ENCODE data around the gene MINDY4. TPM values are rescaled to one million over a fixed set of nuclear protein-coding genes. Genes with fewer than 3 reads are reported as not detected.

The MINDY4 gene
- total RNA-seq, 4 donors from 2014 or later, result 4.6 to 14.1 (median 6.8) TPM

- DNase-seq, result no peak
- Histone ChIP-seq H3K4me3 (no peak overlapping the region), H3K27me3 (no peaks in the 10 kb centered on the region), H3K36me3 (no peaks in the 10 kb centered on the region), H3K9me3 (no peaks in the 10 kb centered on the region), H3K4me1 (peaks cover 0 to 11% (median 7%) of the 10 kb centered on the region in 4 donors), H3K27ac (no peak overlapping the region)
- no peak for TF ChIP-seq EP300 (IDR thresholded peaks at IDR 0.05; ENCODE audit: low read depth)
- no peak for TF ChIP-seq POLR2AphosphoS5 (IDR thresholded peaks at IDR 0.05)
- no peak for TF ChIP-seq CTCF (IDR thresholded peaks at IDR 0.05)
- TF ChIP-seq POLR2A (IDR thresholded peaks at IDR 0.05), result no peak
- in situ Hi-C loops (cut with MboI; ENCODE audit: low pct_ligation_motif_present in 1 of 4, low pct_unique_long_range_greater_than_20kb in 1 of 4, low sequenced_read_pairs in 3 of 4) (no loop called here), intact Hi-C loops (cut with DNase I; ENCODE audit: low total_unique reads) (no loop called here)
- 86 to 88% methylated on average over 1 to 2 of the region's 2 CpGs for WGBS, 2 donors (ENCODE audit: low coverage in 1 of 2)
Measured at GRCh38 chr7:30858576-30858975, 87.4 kb downstream of the MINDY4 start.

- no peaks in the 10 kb centered on the region for H3K36me3 ChIP-seq
- intact Hi-C loops (cut with DNase I; ENCODE audit: low total_unique reads), result no loop called here
- no peaks in the 10 kb centered on the region for H3K9me3 ChIP-seq
- peaks cover 0 to 16% (median 6%) of the 10 kb centered on the region in 4 donors for H3K4me1 ChIP-seq
- WGBS, 2 donors (ENCODE audit: low coverage in 1 of 2), result 87 to 92% methylated on average over 2 to 10 of the region's 10 CpGs
- in situ Hi-C loops (cut with MboI; ENCODE audit: low pct_ligation_motif_present in 1 of 4, low pct_unique_long_range_greater_than_20kb in 1 of 4, low sequenced_read_pairs in 3 of 4), result no loop called here
- no peak overlapping the region for H3K4me3 ChIP-seq
- no peaks in the 10 kb centered on the region for H3K27me3 ChIP-seq
- no peak for TF ChIP-seq CTCF (IDR thresholded peaks at IDR 0.05)
- no peak for TF ChIP-seq POLR2A (IDR thresholded peaks at IDR 0.05)
- TF ChIP-seq EP300 (IDR thresholded peaks at IDR 0.05; ENCODE audit: low read depth), result no peak
- TF ChIP-seq POLR2AphosphoS5 (IDR thresholded peaks at IDR 0.05), result no peak
- H3K27ac ChIP-seq, result no peak overlapping the region
- peak; percentile 11 for DNase-seq
Measured at GRCh38 chr7:30859202-30859939, 88.2 kb downstream of the MINDY4 start.

GRCh38 chr7:30859940-30860496, 88.8 kb downstream of the MINDY4 start:
- TF ChIP-seq CTCF (IDR thresholded peaks at IDR 0.05) (no peak), POLR2A (IDR thresholded peaks at IDR 0.05) (no peak), EP300 (IDR thresholded peaks at IDR 0.05; ENCODE audit: low read depth) (no peak), POLR2AphosphoS5 (IDR thresholded peaks at IDR 0.05) (no peak)
- in situ Hi-C loops (cut with MboI; ENCODE audit: low pct_ligation_motif_present in 1 of 4, low pct_unique_long_range_greater_than_20kb in 1 of 4, low sequenced_read_pairs in 3 of 4) (no loop called here), intact Hi-C loops (cut with DNase I; ENCODE audit: low total_unique reads) (no loop called here)
- no peak overlapping the region for H3K27ac ChIP-seq
- no peaks in the 10 kb centered on the region for H3K36me3 ChIP-seq
- no peak overlapping the region for H3K4me3 ChIP-seq
- H3K4me1 ChIP-seq, result peaks cover 0 to 19% (median 6%) of the 10 kb centered on the region in 4 donors
- WGBS, 2 donors (ENCODE audit: low coverage in 1 of 2), result 77% methylated on average over 13 of the region's 13 CpGs; no CpG with 5 or more reads in 1 of the 2 donors
- H3K27me3 ChIP-seq, result no peaks in the 10 kb centered on the region
- no peak for DNase-seq
- H3K9me3 ChIP-seq, result no peaks in the 10 kb centered on the region

- H3K9me3 ChIP-seq, result no peaks in the 10 kb centered on the region
- no peak overlapping the region for H3K27ac ChIP-seq
- WGBS, 2 donors (ENCODE audit: low coverage in 1 of 2), result 99% methylated on average over 7 of the region's 7 CpGs; no CpG with 5 or more reads in 1 of the 2 donors
- in situ Hi-C loops (cut with MboI; ENCODE audit: low pct_ligation_motif_present in 1 of 4, low pct_unique_long_range_greater_than_20kb in 1 of 4, low sequenced_read_pairs in 3 of 4) (no loop called here), intact Hi-C loops (cut with DNase I; ENCODE audit: low total_unique reads) (no loop called here)
- H3K4me1 ChIP-seq, result peaks cover 0 to 22% (median 6%) of the 10 kb centered on the region in 4 donors
- H3K27me3 ChIP-seq, result no peaks in the 10 kb centered on the region
- TF ChIP-seq EP300 (IDR thresholded peaks at IDR 0.05; ENCODE audit: low read depth) (no peak), POLR2A (IDR thresholded peaks at IDR 0.05) (no peak), POLR2AphosphoS5 (IDR thresholded peaks at IDR 0.05) (no peak), CTCF (IDR thresholded peaks at IDR 0.05) (no peak)
- no peak overlapping the region for H3K4me3 ChIP-seq
- no peak for DNase-seq
- H3K36me3 ChIP-seq, result no peaks in the 10 kb centered on the region
Measured at GRCh38 chr7:30861612-30862011, 90.4 kb downstream of the MINDY4 start.

Measured in transverse colon (tissue), 4 donors.